Thyroid gland (tissue), 4 donors: Measurements from ENCODE around the gene PAX1.

Experiments used
- POLR2A ChIP-seq, 2 donors: fragments of 450-650 bp; IDR thresholded peaks; one replicate each; pipeline ENCODE4 v1.6.1; 2017; ENCODE audit warnings: antibody characterized with exemption in 2 of 2, mild to moderate bottlenecking in 2 of 2, moderate library complexity in 1 of 2
- TF ChIP-seq, protein P1 (sequence below), 6 experiments: fragments of 200-600 bp in 3 of 6; fragments of 450-650 bp in 3 of 6; sonication (generic) in 3 of 6; IDR thresholded peaks; one replicate each; pipeline ENCODE4 v1.5.1; 2016 to 2019; ENCODE audit warnings: antibody characterized with exemption in 6 of 6, mild to moderate bottlenecking in 2 of 6, inconsistent platforms in 1 of 6, moderate library complexity in 1 of 6

DNA sequence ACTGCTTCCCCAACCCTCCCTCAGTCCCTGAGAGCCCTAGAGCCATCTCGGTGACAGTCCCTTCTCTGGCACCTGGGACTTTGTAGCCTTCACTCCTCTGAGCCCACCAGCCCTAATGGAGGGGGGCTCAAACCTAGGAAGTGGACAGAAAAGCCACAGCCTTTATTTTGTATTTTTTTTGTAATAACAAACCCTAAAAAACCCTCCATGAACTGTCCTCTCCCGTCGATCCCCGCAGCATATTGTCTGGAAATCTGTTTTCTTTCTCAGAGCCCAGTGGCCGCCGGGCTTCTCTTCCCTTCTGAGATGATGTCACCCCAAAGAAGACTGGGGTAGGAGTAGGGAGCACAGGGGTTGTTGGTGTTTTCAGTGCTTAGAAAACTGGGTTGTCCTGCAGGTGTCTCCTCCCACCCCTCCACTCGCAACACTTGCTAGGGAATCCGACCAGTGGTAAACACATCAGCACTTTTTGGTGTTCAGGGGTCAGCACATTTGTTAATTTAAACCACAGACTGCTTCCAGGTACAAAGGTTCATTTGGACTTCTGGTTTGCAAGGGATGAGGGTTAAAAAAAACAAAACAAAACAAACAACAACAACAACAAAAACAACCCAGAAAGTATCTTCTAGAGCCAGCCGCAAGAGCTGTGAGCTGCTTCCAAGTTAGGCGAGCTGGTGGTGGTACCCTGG, 9.9 kb downstream of the PAX1 start:
- TF ChIP-seq, protein P1, sequence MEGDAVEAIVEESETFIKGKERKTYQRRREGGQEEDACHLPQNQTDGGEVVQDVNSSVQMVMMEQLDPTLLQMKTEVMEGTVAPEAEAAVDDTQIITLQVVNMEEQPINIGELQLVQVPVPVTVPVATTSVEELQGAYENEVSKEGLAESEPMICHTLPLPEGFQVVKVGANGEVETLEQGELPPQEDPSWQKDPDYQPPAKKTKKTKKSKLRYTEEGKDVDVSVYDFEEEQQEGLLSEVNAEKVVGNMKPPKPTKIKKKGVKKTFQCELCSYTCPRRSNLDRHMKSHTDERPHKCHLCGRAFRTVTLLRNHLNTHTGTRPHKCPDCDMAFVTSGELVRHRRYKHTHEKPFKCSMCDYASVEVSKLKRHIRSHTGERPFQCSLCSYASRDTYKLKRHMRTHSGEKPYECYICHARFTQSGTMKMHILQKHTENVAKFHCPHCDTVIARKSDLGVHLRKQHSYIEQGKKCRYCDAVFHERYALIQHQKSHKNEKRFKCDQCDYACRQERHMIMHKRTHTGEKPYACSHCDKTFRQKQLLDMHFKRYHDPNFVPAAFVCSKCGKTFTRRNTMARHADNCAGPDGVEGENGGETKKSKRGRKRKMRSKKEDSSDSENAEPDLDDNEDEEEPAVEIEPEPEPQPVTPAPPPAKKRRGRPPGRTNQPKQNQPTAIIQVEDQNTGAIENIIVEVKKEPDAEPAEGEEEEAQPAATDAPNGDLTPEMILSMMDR (IDR thresholded peaks at IDR 0.05) = no peak
- no peak for TF ChIP-seq POLR2A (IDR thresholded peaks at IDR 0.05)
